GM12878 (cell line): ENCODE results near the gene AMER2. TPM values are rescaled to one million over a fixed set of nuclear protein-coding genes. Genes with fewer than 3 reads are reported as not detected.

Source experiments
- ATAC-seq: fragments of 200-7000 bp; cut with Tn5 transposase; 3 replicates; pipeline ENCODE4 v1.9.1; 2020; ENCODE audit warnings: mild to moderate bottlenecking, moderate library complexity
- BruUV-seq: library from RNA; stranded (reverse); fragments of 400-500 nt; replicated peaks from 2 replicates; lab custom pipeline; 2021; lab: Mats Ljungman, UMichigan
- CTCF ChIA-PET: fragments of 300-600 bp; sonication (Branson Sonifier 250); formaldehyde crosslinking; extraction: SDS; loops from one replicate; lab custom pipeline; 2021; ENCODE audit warnings: inconsistent platforms; lab: Yijun Ruan, JAX
- POLR2A ChIA-PET: fragments of 350-600 bp; formaldehyde crosslinking; extraction: SDS; loops from one replicate; lab custom pipeline; 2021; ENCODE audit warnings: inconsistent platforms; lab: Charles Lee
- RAD21 ChIA-PET: fragments of 300-600 bp; sonication (Branson Sonifier 250); formaldehyde crosslinking; loops from one replicate; lab custom pipeline; 2023; ENCODE audit warnings: antibody characterized with exemption; ENCODE audit not compliant: unreplicated experiment; lab: Charles Lee
- SMC1A ChIA-PET: fragments of 300-600 bp; sonication (Branson Sonifier 250); formaldehyde crosslinking; loops from one replicate; lab custom pipeline; 2023; ENCODE audit not compliant: unreplicated experiment, uncharacterized antibody; lab: Charles Lee
- DNase-seq: peaks from one replicate; pipeline ENCODE4 v3.0.0-alpha.2; 2011; ENCODE audit warnings: low read depth, low spot score
- FAIRE-seq: peaks from 3 replicates; lab custom pipeline; 2011; peaks lifted over from hg19 to GRCh38; lab: Jason Lieb, UNC
- H2AFZ ChIP-seq: 2 replicates; pipeline ENCODE4 v1.6.0; 2011; ENCODE audit warnings: low read depth, low read length, control low read depth; ENCODE audit not compliant: control insufficient read depth
- H3K27ac ChIP-seq: 2 replicates; pipeline ENCODE4 v1.5.1; 2011; ENCODE audit warnings: control low read depth; ENCODE audit not compliant: control insufficient read depth, insufficient read depth
- H3K27me3 ChIP-seq, 2 experiments: replicated peaks in 1 of 2; 2 replicates each; pipeline versions ENCODE4 v1.6.0 to v1.6.1; 2011; ENCODE audit warnings: low read length in 1 of 2; ENCODE audit not compliant: control insufficient read depth in 2 of 2, insufficient read depth in 2 of 2
- H3K36me3 ChIP-seq, 2 experiments: 2 replicates each; pipeline ENCODE4 v1.5.1; 2011; ENCODE audit warnings: low read length in 1 of 2; ENCODE audit not compliant: control insufficient read depth in 2 of 2, insufficient read depth in 2 of 2
- H3K4me1 ChIP-seq: 2 replicates; pipeline ENCODE4 v1.6.1; 2011; ENCODE audit warnings: mild to moderate bottlenecking, low read length, moderate library complexity, mixed read lengths; ENCODE audit not compliant: control insufficient read depth, insufficient read depth
- H3K4me2 ChIP-seq: 2 replicates; pipeline ENCODE4 v1.6.0; 2011; ENCODE audit warnings: control low read depth; ENCODE audit not compliant: control insufficient read depth, insufficient read depth
- H3K4me3 ChIP-seq: fragments of 200-600 bp; sonication (generic); 2 replicates; pipeline ENCODE4 v1.5.1; 2016
- H3K79me2 ChIP-seq: 2 replicates; pipeline ENCODE4 v1.6.0; 2011; ENCODE audit warnings: low read length; ENCODE audit not compliant: control insufficient read depth, insufficient read depth
- H3K9ac ChIP-seq: 2 replicates; pipeline ENCODE4 v1.8.0; 2011; ENCODE audit warnings: low read length, control low read depth, mixed read lengths; ENCODE audit not compliant: control insufficient read depth, insufficient read depth
- H3K9me3 ChIP-seq: replicated peaks from 3 replicates; pipeline ENCODE4 v1.5.1; 2011; ENCODE audit warnings: mild to moderate bottlenecking, low read length; ENCODE audit not compliant: control insufficient read depth, insufficient read depth
- H4K20me1 ChIP-seq: 2 replicates; pipeline ENCODE4 v1.6.0; 2011; ENCODE audit not compliant: control insufficient read depth, insufficient read depth
- ATF2 ChIP-seq: IDR thresholded peaks from 2 replicates; pipeline ENCODE4 v1.6.1; 2012; ENCODE audit warnings: low read length, inconsistent platforms
- PAX8 ChIP-seq: fragments of 450-650 bp; IDR thresholded peaks from 2 replicates; pipeline ENCODE4 v1.6.1; 2017; ENCODE audit warnings: mild to moderate bottlenecking, moderate library complexity
- SMC3 ChIP-seq: IDR thresholded peaks from 2 replicates; pipeline ENCODE4 v1.6.1; 2011; ENCODE audit warnings: low read length, improper control_type of control experiment, borderline replicate concordance
- WGBS: methylation state at CpG from one replicate; pipeline ENCODE4 v1.1.6; 2016; ENCODE audit warnings: low lambda C conversion rate; ENCODE audit not compliant: insufficient replicate concordance, insufficient coverage; ENCODE audit errors: missing lambda C conversion rate; 5-methylcytosine and 5-hydroxymethylcytosine counted together
- in situ Hi-C: fragments of 300-500 bp; cut with MboI; formaldehyde crosslinking; loops from 9 replicates; pipeline ENCODE4 v1.14.3; 2018; ENCODE audit warnings: mixed read lengths
- intact Hi-C: fragments of 100-400 bp; cut with micrococcal nuclease; formaldehyde crosslinking; loops from one replicate; pipeline ENCODE4 v1.14.2; 2022; ENCODE audit not compliant: unreplicated experiment
- polyA plus RNA-seq, 11 experiments: library from polyadenylated mRNA; depleted of rRNA in 4 of 11; unstranded in 6 of 11; stranded (reverse) in 5 of 11; fragments of >200 nt; fragmentation: Nextera tagmentation in 4 of 11; fragmentation: Illumina TruSeq in 1 of 11; extraction: Ambion mirVana in 4 of 11; extraction: Trizol in 1 of 11; gene quantifications; 1 replicate in 1 of 11; 2 replicates in 10 of 11; pipeline versions ENCODE4 v1.2.1 to v1.2.3, GENCODE V29; 2011 to 2016; ENCODE audit warnings: inconsistent platforms in 2 of 11, missing spikeins in 2 of 11, low read depth in 1 of 11
- total RNA-seq, 4 experiments: library from RNA; depleted of rRNA in 3 of 4; stranded (reverse); fragments of >200 nt in 3 of 4; fragmentation: Illumina TruSeq in 1 of 4; extraction: Trizol in 1 of 4; gene quantifications; 2 replicates each; pipeline versions ENCODE4 v1.2.1 to v1.2.3, GENCODE V29; 2013 to 2021

Gene AMER2
- total and polyA plus RNA-seq, 10 of the 15 experiments (the other 5 are each of a cell fraction or from before 2014, with no cell fraction given): 0.01 to 0.34 (median 0.21) TPM

- TF ChIP-seq ATF2 (no peak), PAX8 (no peak)
Measured at GRCh38 chr13:25135896-25136295, 36.2 kb downstream of the AMER2 start (continued).

GRCh38 chr13:25132751-25133390 lies 39.2 kb downstream of the AMER2 start:
- no peaks in the 10 kb centered on the region for H3K79me2 ChIP-seq
- ATAC-seq (no peak), FAIRE-seq (no peak), DNase-seq (no peak)
- H4K20me1 ChIP-seq: no peaks in the 10 kb centered on the region
- POLR2A ChIA-PET: no interaction called here
- TF ChIP-seq SMC3: no peak
- no TSS peak for BruUV-seq
- H3K4me1 ChIP-seq: no peaks in the 10 kb centered on the region
- SMC1A ChIA-PET: no interaction called here
- no peaks in the 10 kb centered on the region; a peak in 2 of 4 replicates for H3K27me3 ChIP-seq
- H3K9me3 ChIP-seq: no peaks in the 10 kb centered on the region
- RAD21 ChIA-PET: interaction anchor here (0.7 kb wide), 1 partner anchor 12 kb away, joined by 3 read pairs; no protein-coding TSS in a partner anchor
- H3K9ac ChIP-seq: no peak overlapping the region
- 55% methylated on average over 5 of the region's 5 CpGs for WGBS
- no peak overlapping the region for H3K4me2 ChIP-seq
- CTCF ChIA-PET: no interaction called here
- no peak overlapping the region for H3K4me3 ChIP-seq
- H3K27ac ChIP-seq: no peak overlapping the region
- H3K36me3 ChIP-seq: no peaks in the 10 kb centered on the region
- no peak overlapping the region for H2AFZ ChIP-seq
- in situ Hi-C loops: no loop called here
- intact Hi-C loops: no loop called here
